ENCODE data around the gene DMD. TPM values are rescaled to one million over a fixed set of nuclear protein-coding genes. Genes with fewer than 3 reads are reported as not detected.

DMD gene
- total and polyA plus RNA-seq, 2 of the 8 experiments (the other 6 are each of a cell fraction or from before 2014, with no cell fraction given): 4.8 to 7.4 TPM

- no peak overlapping the region for H3K23ac ChIP-seq (ENCODE audit: insufficient read length)
- no peak overlapping the region for H2BK20ac ChIP-seq (ENCODE audit: low read length)
- no peak overlapping the region for H2BK15ac ChIP-seq (ENCODE audit: low read length)
- CTCF ChIA-PET (ENCODE audit: partially characterized antibody): no interaction called here
- H2BK12ac ChIP-seq (ENCODE audit: low read depth, low read length): no peak overlapping the region
- no peak overlapping the region for H3K18ac ChIP-seq (ENCODE audit: extremely low read depth, low read length)
- H4K20me1 ChIP-seq (replicated peaks in 1 of 2; ENCODE audit: control insufficient read depth in 1 of 2, insufficient read depth in 2 of 2, low read length in 2 of 2): no peaks in the 10 kb centered on the region
- no peaks in the 10 kb centered on the region for H3K4me1 ChIP-seq (replicated peaks in 1 of 4; ENCODE audit: control insufficient read depth in 3 of 4, insufficient read depth in 4 of 4, low read length in 3 of 4)
- no peak overlapping the region for H3K9ac ChIP-seq (replicated peaks in 1 of 4; ENCODE audit: extremely low read depth in 1 of 4, low read depth in 3 of 4, low read length in 3 of 4)
- TF ChIP-seq GTF2F1 (IDR thresholded peaks at IDR 0.05; ENCODE audit: borderline replicate concordance, low read depth, low read length) (no peak), SUZ12 (IDR thresholded peaks at IDR 0.05; ENCODE audit: low read length) (no peak), KDM5A (IDR thresholded peaks at IDR 0.05; ENCODE audit: low read length) (no peak)
- H4K91ac ChIP-seq (replicated peaks; ENCODE audit: insufficient read length, low read length): no peak overlapping the region
- H3K4ac ChIP-seq (replicated peaks; ENCODE audit: insufficient read length, low read depth, low read length): no peak overlapping the region
- no peaks in the 10 kb centered on the region for H3K36me3 ChIP-seq (ENCODE audit: control insufficient read depth in 2 of 4, insufficient read depth in 4 of 4, low read length in 3 of 4)
- no peaks in the 10 kb centered on the region for H3K9me3 ChIP-seq (ENCODE audit: insufficient read depth in 2 of 2, low read depth in 1 of 2, low read length in 1 of 2)
- no peaks in the 10 kb centered on the region for H3K79me1 ChIP-seq (ENCODE audit: low read depth, low read length)
- 87% methylated on average over 5 of the region's 5 CpGs; no CpG with 5 or more reads in 1 of the 2 experiments for WGBS, 2 experiments (ENCODE audit: extremely low coverage in 1 of 2, insufficient coverage in 1 of 2, insufficient read length in 1 of 2, insufficient replicate concordance in 2 of 2, low coverage in 1 of 2, low lambda C conversion rate in 2 of 2, missing lambda C conversion rate in 1 of 2)
- no peak for FAIRE-seq
- H3K27ac ChIP-seq (ENCODE audit: low read depth, low read length): no peak overlapping the region
- no peaks in the 10 kb centered on the region for H3K79me2 ChIP-seq (ENCODE audit: control insufficient read depth in 1 of 2, insufficient read depth in 2 of 2, low read length in 2 of 2)
- no peak for DNase-seq (ENCODE audit: low read depth in 1 of 2, low spot score in 2 of 2)
- H3K4me3 ChIP-seq (ENCODE audit: extremely low read depth in 1 of 4, insufficient read depth in 2 of 4, low read depth in 3 of 4, low read length in 4 of 4): no peak overlapping the region
- no peaks in the 10 kb centered on the region for H3K27me3 ChIP-seq (replicated peaks in 1 of 4; ENCODE audit: control insufficient read depth in 3 of 4, extremely low read depth in 1 of 4, insufficient read depth in 3 of 4, low read length in 3 of 4)
- H3K4me2 ChIP-seq (ENCODE audit: insufficient read depth in 1 of 2, low read depth in 2 of 2, low read length in 2 of 2): no peak overlapping the region
- H3K23me2 ChIP-seq (ENCODE audit: low read depth, low read length): no peaks in the 10 kb centered on the region
- H4K5ac ChIP-seq (ENCODE audit: insufficient read length, low read depth, low read length): no peak overlapping the region
- H2AK5ac ChIP-seq (ENCODE audit: low read depth, low read length): no peak overlapping the region
- no peak overlapping the region for H3K14ac ChIP-seq (ENCODE audit: insufficient read length)
- H2BK120ac ChIP-seq (replicated peaks; ENCODE audit: low read depth, low read length): no peak overlapping the region
- POLR2A ChIA-PET (ENCODE audit: partially characterized antibody): no interaction called here
- H4K8ac ChIP-seq (ENCODE audit: extremely low read depth, insufficient read depth, low read length): no peak overlapping the region
- H3K56ac ChIP-seq (replicated peaks; ENCODE audit: insufficient read length, low read depth, low read length): no peak overlapping the region
- H2AFZ ChIP-seq (ENCODE audit: low read length): no peak overlapping the region
- H2BK5ac ChIP-seq (ENCODE audit: low read depth, low read length): no peak overlapping the region
Measured at GRCh38 chrX:31371956-31372355, 1839.4 kb downstream of the DMD start.

Measured in H1 (cell line).